ENCODE results near the gene ASB2. TPM values are rescaled to one million over a fixed set of nuclear protein-coding genes. Genes with fewer than 3 reads are reported as not detected.

The ASB2 gene
- total RNA-seq, 1 experiment from 2014 or later = 0.35 TPM

DNA sequence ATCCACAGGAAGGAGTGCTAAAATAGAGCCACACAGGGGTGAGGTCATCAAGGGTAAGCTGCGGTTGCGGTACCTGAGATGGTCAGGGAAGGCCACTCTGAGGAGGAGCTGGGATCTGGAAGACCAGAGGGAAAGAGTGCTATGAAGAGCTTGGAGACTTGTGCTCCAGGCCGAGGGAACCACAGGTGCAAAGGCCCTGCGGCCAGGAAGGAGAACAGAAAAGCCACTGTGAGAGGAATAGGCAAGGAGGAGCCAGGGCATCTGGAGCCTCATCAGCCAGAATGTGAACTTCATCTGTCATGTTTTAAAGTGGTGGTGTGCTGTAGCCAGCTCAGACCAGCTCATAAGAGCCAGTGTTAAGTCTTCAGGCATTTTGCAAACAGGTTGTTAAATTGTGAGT is 15.3 kb upstream of the ASB2 start:
- Histone ChIP-seq H3K23me2 (ENCODE audit: insufficient read length, low read depth, low read length, poor library complexity, severe bottlenecking) (no peaks in the 10 kb centered on the region), H2BK15ac (ENCODE audit: low read depth, low read length) (no peak overlapping the region), H2BK20ac (ENCODE audit: low read depth, low read length, poor library complexity, severe bottlenecking) (no peak overlapping the region), H3K79me1 (ENCODE audit: insufficient read depth, low read depth, low read length, poor library complexity, severe bottlenecking) (no peaks in the 10 kb centered on the region), H4K91ac (ENCODE audit: insufficient read length, low read depth, low read length) (no peak overlapping the region), H3K4me1 (ENCODE audit: insufficient read depth, low read length) (no peaks in the 10 kb centered on the region), H3K4ac (ENCODE audit: low read depth, low read length) (no peak overlapping the region), H4K5ac (ENCODE audit: insufficient read length, low read depth, low read length) (no peak overlapping the region), H3K9ac (ENCODE audit: extremely low read depth, insufficient read length, low read length) (no peak overlapping the region), H3K27me3 (ENCODE audit: insufficient read depth, low read length) (no peaks in the 10 kb centered on the region), H2BK5ac (ENCODE audit: insufficient read length, low read length) (no peak overlapping the region), H3K23ac (ENCODE audit: insufficient read length, low read depth, low read length) (no peak overlapping the region), H3T11ph (ENCODE audit: low read length) (no peak overlapping the region), H2BK12ac (ENCODE audit: insufficient read length, low read depth, low read length) (no peak overlapping the region), H3K14ac (ENCODE audit: insufficient read depth, low read length) (no peak overlapping the region), H3K56ac (ENCODE audit: insufficient read length, low read depth, low read length) (no peak overlapping the region), H2AK5ac (ENCODE audit: insufficient read length, low read length) (no peak overlapping the region), H3K27ac (ENCODE audit: insufficient read length, low read depth, low read length) (no peak overlapping the region), H3K79me2 (ENCODE audit: insufficient read depth, low read length) (no peaks in the 10 kb centered on the region), H3K18ac (ENCODE audit: insufficient read length, low read depth, low read length) (no peak overlapping the region), H4K20me1 (ENCODE audit: control insufficient read depth, insufficient read depth, insufficient read length) (no peaks in the 10 kb centered on the region), H3K9me3 (ENCODE audit: control insufficient read depth, low read depth, low read length) (no peaks in the 10 kb centered on the region), H4K8ac (replicated peaks; ENCODE audit: insufficient read length, low read depth, low read length) (no peak overlapping the region), H2BK120ac (ENCODE audit: low read depth, low read length, poor library complexity, severe bottlenecking) (no peak overlapping the region), H2AFZ (ENCODE audit: low read length) (no peak overlapping the region), H3K4me2 (ENCODE audit: insufficient read depth, insufficient read length, low read length) (no peak overlapping the region)
- Mint-ChIP-seq H3K4me3 (no peak overlapping the region), H3K27ac (no peak overlapping the region; a peak in 1 of 7 replicates), H3K4me1 (peaks cover 13 to 35% of the 10 kb centered on the region in 2 experiments), H3K27me3 (ENCODE audit: low read depth) (peaks cover 10% of the 10 kb centered on the region), H3K9me3 (no peaks in the 10 kb centered on the region; a peak in 2 of 5 replicates), H3K36me3 (ENCODE audit: insufficient read depth in 1 of 3, low read depth in 3 of 3) (no peaks in the 10 kb centered on the region; a peak in 1 of 7 replicates)
- DNase-seq = no peak
- no CpG with 5 or more reads among the region's 4 CpGs for WGBS (ENCODE audit: extremely low coverage, insufficient read length, low lambda C conversion rate)
- TF ChIP-seq CTCF (conservative IDR thresholded peaks at IDR 0.05) = no peak
